ENCODE results near the gene TMEM163.
"Not testable (repeated sequence)": the region's sequence is repeated elsewhere in the genome, so short reads cannot be mapped to it uniquely, and the experiment has no call there.

TMEM163 gene

GRCh38 chr2:134499307-134499926, 219.4 kb downstream of the TMEM163 start:
- in situ Hi-C loops (cut with HindIII; ENCODE audit: low sequenced_read_pairs) = no loop called here

- in situ Hi-C loops (cut with HindIII; ENCODE audit: low sequenced_read_pairs) = no loop called here
Measured at GRCh38 chr2:134498654-134499053, 220.1 kb downstream of the TMEM163 start.

GRCh38 chr2:134493797-134494196, 225.0 kb downstream of the TMEM163 start:
- in situ Hi-C loops (cut with HindIII; ENCODE audit: low sequenced_read_pairs) = no loop called here

- in situ Hi-C loops (cut with HindIII; ENCODE audit: low sequenced_read_pairs) = no loop called here
Measured at GRCh38 chr2:134491771-134492441, 226.9 kb downstream of the TMEM163 start.

GRCh38 chr2:134491022-134491421, 227.8 kb downstream of the TMEM163 start:
- in situ Hi-C loops (cut with HindIII; ENCODE audit: low sequenced_read_pairs) = no loop called here

GRCh38 chr2:134490559-134490958, 228.2 kb downstream of the TMEM163 start:
- in situ Hi-C loops (cut with HindIII; ENCODE audit: low sequenced_read_pairs) = no loop called here

- in situ Hi-C loops (cut with HindIII; ENCODE audit: low sequenced_read_pairs) = no loop called here
Measured at GRCh38 chr2:134489732-134490384, 228.9 kb downstream of the TMEM163 start.

- in situ Hi-C loops (cut with HindIII; ENCODE audit: low sequenced_read_pairs) = no loop called here
Measured at GRCh38 chr2:134482766-134483340, 235.9 kb downstream of the TMEM163 start.

- in situ Hi-C loops (cut with HindIII; ENCODE audit: low sequenced_read_pairs) = no loop called here
Measured at GRCh38 chr2:134482131-134482723, 236.6 kb downstream of the TMEM163 start.

- in situ Hi-C loops (cut with HindIII; ENCODE audit: low sequenced_read_pairs) = no loop called here
Measured at GRCh38 chr2:134479696-134480330, 239.0 kb downstream of the TMEM163 start.

- in situ Hi-C loops (cut with HindIII; ENCODE audit: low sequenced_read_pairs) = not testable (repeated sequence)
Measured at GRCh38 chr2:134476982-134477381, 241.8 kb downstream of the TMEM163 start.

- in situ Hi-C loops (cut with HindIII; ENCODE audit: low sequenced_read_pairs) = no loop called here
Measured at GRCh38 chr2:134470561-134471168, 248.1 kb downstream of the TMEM163 start.

- in situ Hi-C loops (cut with HindIII; ENCODE audit: low sequenced_read_pairs) = no loop called here
Measured at GRCh38 chr2:134469516-134470115, 249.2 kb downstream of the TMEM163 start.

- in situ Hi-C loops (cut with HindIII; ENCODE audit: low sequenced_read_pairs) = no loop called here
Measured at GRCh38 chr2:134468776-134469175, 250.0 kb downstream of the TMEM163 start.

GRCh38 chr2:134468164-134468563, 250.6 kb downstream of the TMEM163 start:
- in situ Hi-C loops (cut with HindIII; ENCODE audit: low sequenced_read_pairs) = no loop called here

GRCh38 chr2:134466141-134466540, 252.7 kb downstream of the TMEM163 start:
- in situ Hi-C loops (cut with HindIII; ENCODE audit: low sequenced_read_pairs) = no loop called here

GRCh38 chr2:134465228-134466105, 253.3 kb downstream of the TMEM163 start:
- in situ Hi-C loops (cut with HindIII; ENCODE audit: low sequenced_read_pairs) = no loop called here

- in situ Hi-C loops (cut with HindIII; ENCODE audit: low sequenced_read_pairs) = no loop called here
Measured at GRCh38 chr2:134463699-134464022, 255.1 kb downstream of the TMEM163 start.
